ENCODE measurements around the gene HINFP.

The HINFP gene

GRCh38 chr11:119149018-119149785 lies 27.8 kb downstream of the HINFP start, which contains the start of gene ABCG4:
ABCG4 (plus strand) TSS chr11:119149052; CDS start chr11:119149966, 914 bp downstream.
- Histone ChIP-seq H3K9me3 (ENCODE audit: control insufficient read depth, insufficient read depth, low read length) (no peaks in the 10 kb centered on the region), H3K36me3 (ENCODE audit: control insufficient read depth, insufficient read depth, low read length) (no peaks in the 10 kb centered on the region), H3K27me3 (ENCODE audit: control insufficient read depth, insufficient read depth, low read length) (peaks cover 45% of the 10 kb centered on the region), H3K4me1 (ENCODE audit: control insufficient read depth, insufficient read depth, low read length) (peaks cover 9% of the 10 kb centered on the region), H3K27ac (ENCODE audit: low read depth, low read length) (no peak within 1 kb of the TSS), H3K9ac (ENCODE audit: low read depth, low read length) (no peak within 1 kb of the TSS), H3K4me3 (ENCODE audit: low read depth, low read length) (peak within 1 kb of the TSS; percentile 66)

GRCh38 chr11:119149786-119150275 lies 28.5 kb downstream of the HINFP start:
- no peaks in the 10 kb centered on the region for H3K36me3 ChIP-seq (ENCODE audit: control insufficient read depth, insufficient read depth, low read length)
- H3K4me3 ChIP-seq (ENCODE audit: low read depth, low read length): peak overlapping the region; percentile 66
- H3K9ac ChIP-seq (ENCODE audit: low read depth, low read length): no peak overlapping the region
- no peaks in the 10 kb centered on the region for H3K9me3 ChIP-seq (ENCODE audit: control insufficient read depth, insufficient read depth, low read length)
- no peak overlapping the region for H3K27ac ChIP-seq (ENCODE audit: low read depth, low read length)
- H3K27me3 ChIP-seq (ENCODE audit: control insufficient read depth, insufficient read depth, low read length): peaks cover 45% of the 10 kb centered on the region
- peaks cover 9% of the 10 kb centered on the region for H3K4me1 ChIP-seq (ENCODE audit: control insufficient read depth, insufficient read depth, low read length)

- Histone ChIP-seq H3K27ac (ENCODE audit: low read depth, low read length) (no peak overlapping the region), H3K4me3 (ENCODE audit: low read depth, low read length) (no peak overlapping the region), H3K27me3 (ENCODE audit: control insufficient read depth, insufficient read depth, low read length) (peaks cover 41% of the 10 kb centered on the region), H3K36me3 (ENCODE audit: control insufficient read depth, insufficient read depth, low read length) (no peaks in the 10 kb centered on the region), H3K9ac (ENCODE audit: low read depth, low read length) (no peak overlapping the region), H3K9me3 (ENCODE audit: control insufficient read depth, insufficient read depth, low read length) (no peaks in the 10 kb centered on the region), H3K4me1 (ENCODE audit: control insufficient read depth, insufficient read depth, low read length) (peaks cover 9% of the 10 kb centered on the region)
These were observed 30.7 kb downstream of the HINFP start for GRCh38 chr11:119152043-119152442.

- peaks cover 36% of the 10 kb centered on the region for H3K27me3 ChIP-seq (ENCODE audit: control insufficient read depth, insufficient read depth, low read length)
- H3K9ac ChIP-seq (ENCODE audit: low read depth, low read length): no peak overlapping the region
- peaks cover 9% of the 10 kb centered on the region for H3K4me1 ChIP-seq (ENCODE audit: control insufficient read depth, insufficient read depth, low read length)
- H3K36me3 ChIP-seq (ENCODE audit: control insufficient read depth, insufficient read depth, low read length): no peaks in the 10 kb centered on the region
- no peak overlapping the region for H3K27ac ChIP-seq (ENCODE audit: low read depth, low read length)
- no peaks in the 10 kb centered on the region for H3K9me3 ChIP-seq (ENCODE audit: control insufficient read depth, insufficient read depth, low read length)
- H3K4me3 ChIP-seq (ENCODE audit: low read depth, low read length): no peak overlapping the region
These were observed 31.2 kb downstream of the HINFP start for GRCh38 chr11:119152604-119153003.

- Histone ChIP-seq H3K27ac (ENCODE audit: low read depth, low read length) (no peak overlapping the region), H3K36me3 (ENCODE audit: control insufficient read depth, insufficient read depth, low read length) (no peaks in the 10 kb centered on the region), H3K9me3 (ENCODE audit: control insufficient read depth, insufficient read depth, low read length) (no peaks in the 10 kb centered on the region), H3K27me3 (ENCODE audit: control insufficient read depth, insufficient read depth, low read length) (peaks cover 30% of the 10 kb centered on the region), H3K9ac (ENCODE audit: low read depth, low read length) (no peak overlapping the region), H3K4me3 (ENCODE audit: low read depth, low read length) (no peak overlapping the region), H3K4me1 (ENCODE audit: control insufficient read depth, insufficient read depth, low read length) (peaks cover 7% of the 10 kb centered on the region)
These were observed 31.9 kb downstream of the HINFP start for GRCh38 chr11:119153049-119153818.

GRCh38 chr11:119154178-119154577 lies 32.8 kb downstream of the HINFP start:
- no peak overlapping the region for H3K9ac ChIP-seq (ENCODE audit: low read depth, low read length)
- H3K4me3 ChIP-seq (ENCODE audit: low read depth, low read length): no peak overlapping the region
- no peaks in the 10 kb centered on the region for H3K9me3 ChIP-seq (ENCODE audit: control insufficient read depth, insufficient read depth, low read length)

GRCh38 chr11:119155733-119156492 lies 34.5 kb downstream of the HINFP start:
- Histone ChIP-seq H3K36me3 (ENCODE audit: control insufficient read depth, insufficient read depth, low read length) (no peaks in the 10 kb centered on the region), H3K27ac (ENCODE audit: low read depth, low read length) (no peak overlapping the region), H3K4me1 (ENCODE audit: control insufficient read depth, insufficient read depth, low read length) (0 out of 2 replicates have a peak, but pooled peaks cover 3% of the 10 kb centered on the region), H3K9ac (ENCODE audit: low read depth, low read length) (no peak overlapping the region), H3K27me3 (ENCODE audit: control insufficient read depth, insufficient read depth, low read length) (peaks cover 10% of the 10 kb centered on the region), H3K4me3 (ENCODE audit: low read depth, low read length) (no peak overlapping the region), H3K9me3 (ENCODE audit: control insufficient read depth, insufficient read depth, low read length) (no peaks in the 10 kb centered on the region)

More at GRCh38 chr11:119154178-119154577, 32.8 kb downstream of the HINFP start:
- peaks cover 4% of the 10 kb centered on the region for H3K4me1 ChIP-seq (ENCODE audit: control insufficient read depth, insufficient read depth, low read length)
- H3K27me3 ChIP-seq (ENCODE audit: control insufficient read depth, insufficient read depth, low read length): peaks cover 22% of the 10 kb centered on the region
- H3K27ac ChIP-seq (ENCODE audit: low read depth, low read length): no peak overlapping the region
- H3K36me3 ChIP-seq (ENCODE audit: control insufficient read depth, insufficient read depth, low read length): no peaks in the 10 kb centered on the region

- Histone ChIP-seq H3K27me3 (ENCODE audit: control insufficient read depth, insufficient read depth, low read length) (peaks cover 4% of the 10 kb centered on the region; the same call in 1 of the 2 replicates), H3K4me3 (ENCODE audit: low read depth, low read length) (no peak overlapping the region), H3K9me3 (ENCODE audit: control insufficient read depth, insufficient read depth, low read length) (no peaks in the 10 kb centered on the region), H3K4me1 (ENCODE audit: control insufficient read depth, insufficient read depth, low read length) (0 out of 2 replicates have a peak, but pooled peaks cover 3% of the 10 kb centered on the region), H3K27ac (ENCODE audit: low read depth, low read length) (no peak overlapping the region), H3K9ac (ENCODE audit: low read depth, low read length) (no peak overlapping the region), H3K36me3 (ENCODE audit: control insufficient read depth, insufficient read depth, low read length) (no peaks in the 10 kb centered on the region)
These were observed 35.1 kb downstream of the HINFP start for GRCh38 chr11:119156496-119156895.

- H3K27me3 ChIP-seq (ENCODE audit: control insufficient read depth, insufficient read depth, low read length): no peaks in the 10 kb centered on the region
- 0 out of 2 replicates have a peak, but pooled peaks cover 3% of the 10 kb centered on the region for H3K4me1 ChIP-seq (ENCODE audit: control insufficient read depth, insufficient read depth, low read length)
- H3K27ac ChIP-seq (ENCODE audit: low read depth, low read length): no peak overlapping the region
- H3K4me3 ChIP-seq (ENCODE audit: low read depth, low read length): no peak overlapping the region
- no peaks in the 10 kb centered on the region for H3K9me3 ChIP-seq (ENCODE audit: control insufficient read depth, insufficient read depth, low read length)
- no peaks in the 10 kb centered on the region for H3K36me3 ChIP-seq (ENCODE audit: control insufficient read depth, insufficient read depth, low read length)
- H3K9ac ChIP-seq (ENCODE audit: low read depth, low read length): no peak overlapping the region
These were observed 35.7 kb downstream of the HINFP start for GRCh38 chr11:119157063-119157462.

GRCh38 chr11:119158467-119158866 lies 37.1 kb downstream of the HINFP start:
- Histone ChIP-seq H3K9me3 (ENCODE audit: control insufficient read depth, insufficient read depth, low read length) (no peaks in the 10 kb centered on the region), H3K4me1 (ENCODE audit: control insufficient read depth, insufficient read depth, low read length) (0 out of 2 replicates have a peak, but pooled peaks cover 3% of the 10 kb centered on the region), H3K36me3 (ENCODE audit: control insufficient read depth, insufficient read depth, low read length) (no peaks in the 10 kb centered on the region), H3K27me3 (ENCODE audit: control insufficient read depth, insufficient read depth, low read length) (no peaks in the 10 kb centered on the region), H3K27ac (ENCODE audit: low read depth, low read length) (no peak overlapping the region), H3K9ac (ENCODE audit: low read depth, low read length) (no peak overlapping the region), H3K4me3 (ENCODE audit: low read depth, low read length) (no peak overlapping the region)
